ENCODE data around the gene CYP2R1.

Gene CYP2R1, protein sequence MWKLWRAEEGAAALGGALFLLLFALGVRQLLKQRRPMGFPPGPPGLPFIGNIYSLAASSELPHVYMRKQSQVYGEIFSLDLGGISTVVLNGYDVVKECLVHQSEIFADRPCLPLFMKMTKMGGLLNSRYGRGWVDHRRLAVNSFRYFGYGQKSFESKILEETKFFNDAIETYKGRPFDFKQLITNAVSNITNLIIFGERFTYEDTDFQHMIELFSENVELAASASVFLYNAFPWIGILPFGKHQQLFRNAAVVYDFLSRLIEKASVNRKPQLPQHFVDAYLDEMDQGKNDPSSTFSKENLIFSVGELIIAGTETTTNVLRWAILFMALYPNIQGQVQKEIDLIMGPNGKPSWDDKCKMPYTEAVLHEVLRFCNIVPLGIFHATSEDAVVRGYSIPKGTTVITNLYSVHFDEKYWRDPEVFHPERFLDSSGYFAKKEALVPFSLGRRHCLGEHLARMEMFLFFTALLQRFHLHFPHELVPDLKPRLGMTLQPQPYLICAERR

DNA sequence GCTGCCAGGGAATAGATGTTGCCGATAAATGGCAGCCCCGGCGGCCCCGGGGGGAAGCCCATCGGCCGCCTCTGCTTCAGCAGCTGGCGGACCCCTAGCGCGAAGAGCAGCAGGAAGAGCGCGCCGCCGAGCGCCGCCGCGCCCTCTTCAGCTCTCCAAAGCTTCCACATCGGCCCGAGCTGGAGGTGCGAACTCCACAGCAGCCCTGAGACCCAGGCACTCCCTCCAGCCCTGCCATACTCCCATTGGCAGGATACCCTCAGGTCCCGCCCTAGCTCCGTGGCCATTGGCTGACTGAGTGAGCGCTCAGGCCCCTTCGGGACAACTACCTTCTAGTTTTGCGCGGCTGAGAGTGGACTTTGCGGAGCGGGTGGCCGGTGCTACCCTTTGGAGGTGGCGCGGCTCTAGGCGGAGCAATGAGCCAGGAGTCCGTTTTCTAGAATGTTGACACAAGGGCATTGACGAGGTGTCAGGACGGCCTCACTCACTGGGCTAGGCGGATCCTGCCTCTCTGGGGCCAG is at the start of gene CYP2R1:
TSS of gene CYP2R1 (minus strand) at position 196 of the 521 bp plus-strand sequence. CDS start at position 170, 26 bp downstream.
- no peaks in the 10 kb centered on the region for H3K27me3 ChIP-seq (ENCODE audit: control insufficient read depth in 5 of 5, insufficient read depth in 4 of 5, low read length in 5 of 5)
- H3K27ac ChIP-seq (ENCODE audit: low read depth, low read length) = peak within 1 kb of the TSS; percentile 84
- H3K4me1 ChIP-seq (ENCODE audit: control insufficient read depth in 5 of 5, insufficient read depth in 5 of 5, low read length in 5 of 5) = peaks cover 2 to 33% (median 22%) of the 10 kb centered on the region in 5 donors
- peak within 1 kb of the TSS; percentile 65 to 84 (median 68) for H3K9ac ChIP-seq (ENCODE audit: low read length in 5 of 5)
- H3K9me3 ChIP-seq (ENCODE audit: control insufficient read depth in 5 of 5, low read length in 5 of 5) = no peaks in the 10 kb centered on the region
- H3K4me3 ChIP-seq (ENCODE audit: low read depth in 1 of 5, low read length in 5 of 5) = peak within 1 kb of the TSS; percentile 75 to 91 (median 84)
- no peaks in the 10 kb centered on the region for H3K36me3 ChIP-seq (ENCODE audit: control insufficient read depth in 5 of 5, insufficient read depth in 5 of 5, low read length in 5 of 5)

- Histone ChIP-seq H3K4me1 (ENCODE audit: control insufficient read depth in 5 of 5, insufficient read depth in 5 of 5, low read length in 5 of 5) (no peaks in the 10 kb centered on the region), H3K27me3 (ENCODE audit: control insufficient read depth in 5 of 5, insufficient read depth in 4 of 5, low read length in 5 of 5) (no peaks in the 10 kb centered on the region), H3K4me3 (ENCODE audit: low read depth in 1 of 5, low read length in 5 of 5) (no peak overlapping the region), H3K36me3 (ENCODE audit: control insufficient read depth in 5 of 5, insufficient read depth in 5 of 5, low read length in 5 of 5) (no peaks in the 10 kb centered on the region), H3K9me3 (ENCODE audit: control insufficient read depth in 5 of 5, low read length in 5 of 5) (no peaks in the 10 kb centered on the region), H3K9ac (ENCODE audit: low read length in 5 of 5) (no peak overlapping the region), H3K27ac (ENCODE audit: low read depth, low read length) (no peak overlapping the region)
Measured at GRCh38 chr11:14938936-14939335, 46.9 kb upstream of the CYP2R1 start.

- Histone ChIP-seq H3K27ac (ENCODE audit: low read depth, low read length) (no peak overlapping the region), H3K27me3 (ENCODE audit: control insufficient read depth in 5 of 5, insufficient read depth in 4 of 5, low read length in 5 of 5) (no peaks in the 10 kb centered on the region), H3K9ac (ENCODE audit: low read length in 5 of 5) (no peak overlapping the region), H3K36me3 (ENCODE audit: control insufficient read depth in 5 of 5, insufficient read depth in 5 of 5, low read length in 5 of 5) (no peaks in the 10 kb centered on the region), H3K4me1 (ENCODE audit: control insufficient read depth in 5 of 5, insufficient read depth in 5 of 5, low read length in 5 of 5) (no peaks in the 10 kb centered on the region), H3K9me3 (ENCODE audit: control insufficient read depth in 5 of 5, low read length in 5 of 5) (no peaks in the 10 kb centered on the region), H3K4me3 (ENCODE audit: low read depth in 1 of 5, low read length in 5 of 5) (no peak overlapping the region)
Measured at GRCh38 chr11:14934641-14935351, 42.8 kb upstream of the CYP2R1 start.

DNA sequence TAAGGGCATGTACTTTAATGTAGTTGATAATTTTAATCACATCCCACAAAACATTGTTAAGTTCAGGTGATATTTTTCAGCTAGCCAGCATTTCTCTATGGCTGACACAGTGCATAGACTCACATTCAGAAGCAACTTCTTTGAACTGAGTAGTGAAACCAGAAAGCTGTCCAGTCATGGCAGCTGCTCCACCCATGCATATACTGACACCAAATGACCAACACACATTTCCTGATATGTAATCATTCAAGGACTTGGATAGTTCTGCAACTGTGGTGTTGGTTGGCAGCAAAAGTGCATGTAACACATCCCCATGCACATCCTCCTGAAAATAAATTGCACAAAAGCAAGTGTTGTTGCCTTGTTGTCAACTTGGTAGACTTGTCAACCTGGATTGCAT is 40.4 kb upstream of the CYP2R1 start:
- Histone ChIP-seq H3K4me3 (ENCODE audit: low read depth in 1 of 5, low read length in 5 of 5) (no peak overlapping the region), H3K36me3 (ENCODE audit: control insufficient read depth in 5 of 5, insufficient read depth in 5 of 5, low read length in 5 of 5) (no peaks in the 10 kb centered on the region), H3K4me1 (ENCODE audit: control insufficient read depth in 5 of 5, insufficient read depth in 5 of 5, low read length in 5 of 5) (no peaks in the 10 kb centered on the region), H3K27ac (ENCODE audit: low read depth, low read length) (no peak overlapping the region), H3K9ac (ENCODE audit: low read length in 5 of 5) (no peak overlapping the region), H3K9me3 (ENCODE audit: control insufficient read depth in 5 of 5, low read length in 5 of 5) (no peaks in the 10 kb centered on the region), H3K27me3 (ENCODE audit: control insufficient read depth in 5 of 5, insufficient read depth in 4 of 5, low read length in 5 of 5) (no peaks in the 10 kb centered on the region)

DNA sequence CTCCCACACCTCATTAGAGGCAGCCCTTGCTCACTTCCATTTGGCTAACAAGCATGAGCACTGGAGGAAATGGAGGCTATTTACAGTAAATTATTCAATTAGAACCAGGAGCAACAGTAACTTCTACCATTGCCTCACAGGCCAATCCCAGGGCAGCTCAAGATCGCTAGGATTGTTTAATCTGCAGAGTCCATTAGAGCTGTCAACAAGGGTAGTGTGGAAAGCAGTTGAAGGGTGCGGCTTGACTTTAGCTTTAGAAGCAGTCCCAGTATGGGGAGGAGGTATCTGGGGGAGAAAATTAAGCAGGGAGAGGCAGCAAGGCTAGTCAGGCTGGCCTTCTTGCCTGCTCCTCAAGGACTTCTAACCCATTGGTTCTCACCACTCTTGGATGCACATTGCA is 38.3 kb upstream of the CYP2R1 start:
- Histone ChIP-seq H3K4me1 (ENCODE audit: control insufficient read depth in 5 of 5, insufficient read depth in 5 of 5, low read length in 5 of 5) (no peaks in the 10 kb centered on the region), H3K9ac (ENCODE audit: low read length in 5 of 5) (no peak overlapping the region), H3K9me3 (ENCODE audit: control insufficient read depth in 5 of 5, low read length in 5 of 5) (no peaks in the 10 kb centered on the region), H3K27ac (ENCODE audit: low read depth, low read length) (no peak overlapping the region), H3K27me3 (ENCODE audit: control insufficient read depth in 5 of 5, insufficient read depth in 4 of 5, low read length in 5 of 5) (no peaks in the 10 kb centered on the region), H3K36me3 (ENCODE audit: control insufficient read depth in 5 of 5, insufficient read depth in 5 of 5, low read length in 5 of 5) (no peaks in the 10 kb centered on the region), H3K4me3 (ENCODE audit: low read depth in 1 of 5, low read length in 5 of 5) (no peak overlapping the region)

GRCh38 chr11:14927146-14927545 is 35.1 kb upstream of the CYP2R1 start:
- H3K36me3 ChIP-seq (ENCODE audit: control insufficient read depth in 5 of 5, insufficient read depth in 5 of 5, low read length in 5 of 5) = no peaks in the 10 kb centered on the region
- no peaks in the 10 kb centered on the region for H3K27me3 ChIP-seq (ENCODE audit: control insufficient read depth in 5 of 5, insufficient read depth in 4 of 5, low read length in 5 of 5)
- no peak overlapping the region for H3K27ac ChIP-seq (ENCODE audit: low read depth, low read length)
- no peaks in the 10 kb centered on the region for H3K4me1 ChIP-seq (ENCODE audit: control insufficient read depth in 5 of 5, insufficient read depth in 5 of 5, low read length in 5 of 5)
- H3K4me3 ChIP-seq (ENCODE audit: low read depth in 1 of 5, low read length in 5 of 5) = no peak overlapping the region
- H3K9ac ChIP-seq (ENCODE audit: low read length in 5 of 5) = no peak overlapping the region
- H3K9me3 ChIP-seq (ENCODE audit: control insufficient read depth in 5 of 5, low read length in 5 of 5) = no peaks in the 10 kb centered on the region

- Histone ChIP-seq H3K27ac (ENCODE audit: low read depth, low read length) (no peak overlapping the region), H3K9me3 (ENCODE audit: control insufficient read depth in 5 of 5, low read length in 5 of 5) (no peaks in the 10 kb centered on the region), H3K36me3 (ENCODE audit: control insufficient read depth in 5 of 5, insufficient read depth in 5 of 5, low read length in 5 of 5) (no peaks in the 10 kb centered on the region), H3K27me3 (ENCODE audit: control insufficient read depth in 5 of 5, insufficient read depth in 4 of 5, low read length in 5 of 5) (no peaks in the 10 kb centered on the region), H3K9ac (ENCODE audit: low read length in 5 of 5) (no peak overlapping the region), H3K4me3 (ENCODE audit: low read depth in 1 of 5, low read length in 5 of 5) (no peak overlapping the region), H3K4me1 (ENCODE audit: control insufficient read depth in 5 of 5, insufficient read depth in 5 of 5, low read length in 5 of 5) (no peaks in the 10 kb centered on the region)
Measured at GRCh38 chr11:14924318-14924717, 32.3 kb upstream of the CYP2R1 start.

- no peak overlapping the region for H3K4me3 ChIP-seq (ENCODE audit: low read depth in 1 of 5, low read length in 5 of 5)
- H3K4me1 ChIP-seq (ENCODE audit: control insufficient read depth in 5 of 5, insufficient read depth in 5 of 5, low read length in 5 of 5) = no peaks in the 10 kb centered on the region
- H3K27me3 ChIP-seq (ENCODE audit: control insufficient read depth in 5 of 5, insufficient read depth in 4 of 5, low read length in 5 of 5) = no peaks in the 10 kb centered on the region
- no peaks in the 10 kb centered on the region for H3K9me3 ChIP-seq (ENCODE audit: control insufficient read depth in 5 of 5, low read length in 5 of 5)
- H3K27ac ChIP-seq (ENCODE audit: low read depth, low read length) = no peak overlapping the region
- H3K9ac ChIP-seq (ENCODE audit: low read length in 5 of 5) = no peak overlapping the region
- no peaks in the 10 kb centered on the region for H3K36me3 ChIP-seq (ENCODE audit: control insufficient read depth in 5 of 5, insufficient read depth in 5 of 5, low read length in 5 of 5)
Measured at GRCh38 chr11:14916403-14916802, 24.4 kb upstream of the CYP2R1 start.

DNA sequence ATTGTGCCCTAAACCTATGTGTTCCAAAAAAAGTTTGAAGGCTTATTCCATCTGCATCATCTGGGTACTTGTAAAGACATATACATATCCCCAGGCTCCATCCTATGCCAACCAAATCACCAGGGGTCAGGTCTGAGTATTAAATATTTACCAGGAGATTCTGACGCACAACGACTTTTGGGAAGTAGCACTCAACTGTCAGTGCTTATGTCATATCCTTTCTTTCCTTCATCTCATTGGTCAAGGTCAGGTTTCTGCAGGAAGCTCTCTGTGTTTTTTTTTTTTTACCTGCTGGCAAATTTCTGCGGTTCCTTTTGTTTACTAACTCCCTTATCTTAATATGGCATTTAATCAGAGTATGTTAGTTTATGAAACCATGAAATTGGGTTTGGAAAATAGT is 22.5 kb upstream of the CYP2R1 start:
- no peaks in the 10 kb centered on the region for H3K9me3 ChIP-seq (ENCODE audit: control insufficient read depth in 5 of 5, low read length in 5 of 5)
- H3K9ac ChIP-seq (ENCODE audit: low read length in 5 of 5) = no peak overlapping the region
- H3K4me3 ChIP-seq (ENCODE audit: low read depth in 1 of 5, low read length in 5 of 5) = no peak overlapping the region
- H3K27me3 ChIP-seq (ENCODE audit: control insufficient read depth in 5 of 5, insufficient read depth in 4 of 5, low read length in 5 of 5) = no peaks in the 10 kb centered on the region
- no peaks in the 10 kb centered on the region for H3K4me1 ChIP-seq (ENCODE audit: control insufficient read depth in 5 of 5, insufficient read depth in 5 of 5, low read length in 5 of 5)
- no peaks in the 10 kb centered on the region for H3K36me3 ChIP-seq (ENCODE audit: control insufficient read depth in 5 of 5, insufficient read depth in 5 of 5, low read length in 5 of 5)
- H3K27ac ChIP-seq (ENCODE audit: low read depth, low read length) = no peak overlapping the region
